WTC11 (cell line): ENCODE data around the gene NPAS1. TPM values are rescaled to one million over a fixed set of nuclear protein-coding genes. Genes with fewer than 3 reads are reported as not detected.

Experiments used
- ATAC-seq: fragments of 200-7000 bp; cut with Tn5 transposase; 2 replicates; pipeline ENCODE4 v1.10.0; 2021; ENCODE audit warnings: mild to moderate bottlenecking, moderate library complexity
- CTCF ChIA-PET: fragments of 300-600 bp; sonication (Branson Sonifier 250); formaldehyde crosslinking; loops from one replicate; lab custom pipeline; 2021; ENCODE audit warnings: antibody characterized with exemption; lab: Charles Lee
- POLR2A ChIA-PET: fragments of 350-600 bp; sonication (Branson Sonifier 250); formaldehyde crosslinking; loops from one replicate; lab custom pipeline; 2021; ENCODE audit warnings: antibody characterized with exemption; lab: Charles Lee
- DNase-seq: peaks from one replicate; pipeline ENCODE4 v3.0.0; 2021; ENCODE audit warnings: low spot score
- H3K27ac Mint-ChIP-seq: 2 replicates; pipeline ENCODE4 v1.8.0; 2021; ENCODE audit warnings: mixed read lengths
- H3K27me3 Mint-ChIP-seq: 2 replicates; pipeline ENCODE4 v1.8.0; 2021; ENCODE audit warnings: low read depth, mild to moderate bottlenecking, moderate library complexity, mixed read lengths
- H3K36me3 Mint-ChIP-seq: 2 replicates; pipeline ENCODE4 v1.8.0; 2021; ENCODE audit warnings: mixed read lengths
- H3K4me1 Mint-ChIP-seq: 2 replicates; pipeline ENCODE4 v1.8.0; 2022; ENCODE audit warnings: mixed read lengths
- H3K4me3 Mint-ChIP-seq: 2 replicates; pipeline ENCODE4 v1.8.0; 2021; ENCODE audit warnings: mild to moderate bottlenecking, moderate library complexity, mixed read lengths
- H3K9me3 Mint-ChIP-seq: 2 replicates; pipeline ENCODE4 v1.8.0; 2021; ENCODE audit warnings: mixed read lengths
- AFF4 ChIP-seq: sonication (generic); formaldehyde crosslinking; IDR thresholded peaks from 2 replicates; pipeline ENCODE4 v1.8.1; 2023; ENCODE audit warnings: mild to moderate bottlenecking, missing genetic modification reagents, borderline replicate concordance
- CREB1 ChIP-seq: sonication (generic); formaldehyde crosslinking; IDR thresholded peaks from 2 replicates; pipeline ENCODE4 v1.8.0; 2023; ENCODE audit warnings: mild to moderate bottlenecking, missing genetic modification reagents
- E2F1 ChIP-seq: sonication (generic); formaldehyde crosslinking; IDR thresholded peaks from 2 replicates; pipeline ENCODE4 v1.8.0; 2022; ENCODE audit warnings: mild to moderate bottlenecking, missing genetic modification reagents
- E2F5 ChIP-seq: sonication (generic); formaldehyde crosslinking; IDR thresholded peaks from 2 replicates; pipeline ENCODE4 v1.8.1; 2022; ENCODE audit warnings: mild to moderate bottlenecking, moderate library complexity, missing genetic modification reagents
- ERG ChIP-seq: fragments of 250-450 bp; sonication (Bioruptor Pico); IDR thresholded peaks from 2 replicates; pipeline ENCODE4 v1.8.0; 2021; ENCODE audit warnings: mild to moderate bottlenecking
- ETV6 ChIP-seq: sonication (generic); formaldehyde crosslinking; IDR thresholded peaks from 2 replicates; pipeline ENCODE4 v1.8.1; 2022; ENCODE audit warnings: mild to moderate bottlenecking, missing genetic modification reagents
- FOXP1 ChIP-seq: sonication (generic); formaldehyde crosslinking; IDR thresholded peaks from 2 replicates; pipeline ENCODE4 v1.8.0; 2022; ENCODE audit warnings: missing genetic modification reagents, mild to moderate bottlenecking, moderate library complexity, borderline replicate concordance
- GABPB1 ChIP-seq: sonication (generic); formaldehyde crosslinking; IDR thresholded peaks from 2 replicates; pipeline ENCODE4 v1.8.1; 2023; ENCODE audit warnings: mild to moderate bottlenecking, missing genetic modification reagents
- HMGA2 ChIP-seq: fragments of 250-450 bp; sonication (Bioruptor Pico); IDR thresholded peaks from 2 replicates; pipeline ENCODE4 v1.4.0; 2021; ENCODE audit warnings: mild to moderate bottlenecking, moderate library complexity
- JAZF1 ChIP-seq: fragments of 250-450 bp; sonication (Bioruptor Pico); IDR thresholded peaks from 2 replicates; pipeline ENCODE4 v1.9.0; 2021; ENCODE audit warnings: moderate library complexity, mild to moderate bottlenecking, inconsistent platforms
- MXD4 ChIP-seq: fragments of 250-450 bp; sonication (Bioruptor Pico); IDR thresholded peaks from 2 replicates; pipeline ENCODE4 v1.8.0; 2021; ENCODE audit warnings: mild to moderate bottlenecking, moderate library complexity, borderline replicate concordance
- OVOL2 ChIP-seq: fragments of 250-450 bp; sonication (Bioruptor Pico); IDR thresholded peaks from 2 replicates; pipeline ENCODE4 v1.9.0; 2021; ENCODE audit warnings: mild to moderate bottlenecking, borderline replicate concordance
- PRDM15 ChIP-seq: sonication (generic); formaldehyde crosslinking; IDR thresholded peaks from 2 replicates; pipeline ENCODE4 v1.8.0; 2022; ENCODE audit warnings: missing genetic modification reagents
- PRRX2 ChIP-seq: fragments of 250-450 bp; sonication (Bioruptor Pico); IDR thresholded peaks from 2 replicates; pipeline ENCODE4 v1.8.0; 2021; ENCODE audit warnings: mild to moderate bottlenecking
- RELA ChIP-seq: sonication (generic); formaldehyde crosslinking; IDR thresholded peaks from 2 replicates; pipeline ENCODE4 v1.8.1; 2022; ENCODE audit warnings: missing genetic modification reagents, mild to moderate bottlenecking, borderline replicate concordance
- SMAD3 ChIP-seq: sonication (generic); formaldehyde crosslinking; IDR thresholded peaks from 2 replicates; pipeline ENCODE4 v1.8.0; 2022; ENCODE audit warnings: missing genetic modification reagents, mild to moderate bottlenecking, borderline replicate concordance
- TCF7 ChIP-seq: sonication (generic); formaldehyde crosslinking; IDR thresholded peaks from 2 replicates; pipeline ENCODE4 v1.8.0; 2022; ENCODE audit warnings: mild to moderate bottlenecking, low read depth, missing genetic modification reagents, moderate library complexity
- USF1 ChIP-seq: sonication (generic); formaldehyde crosslinking; IDR thresholded peaks from 2 replicates; pipeline ENCODE4 v1.8.0; 2022; ENCODE audit warnings: mild to moderate bottlenecking, missing genetic modification reagents
- ZNF317 ChIP-seq: sonication (generic); formaldehyde crosslinking; IDR thresholded peaks from 2 replicates; pipeline ENCODE4 v1.8.1; 2023; ENCODE audit warnings: low read depth, mild to moderate bottlenecking, moderate library complexity, missing genetic modification reagents, borderline replicate concordance
- ZSCAN18 ChIP-seq: fragments of 250-450 bp; sonication (Bioruptor Pico); IDR thresholded peaks from 2 replicates; pipeline ENCODE4 v2.1.2; 2022; ENCODE audit warnings: mild to moderate bottlenecking, moderate library complexity
- total RNA-seq: library from RNA; stranded (reverse); gene quantifications from 3 replicates; pipeline ENCODE4 v1.2.3, GENCODE V29; 2021

NPAS1 gene
- total RNA-seq, 1 experiment from 2014 or later: 6.8 TPM

GRCh38 chr19:46980761-46981160 is 38.9 kb upstream of the NPAS1 start (continued):
- TF ChIP-seq USF1 (CRISPR knock-in tag): no peak
- no peak for TF ChIP-seq FOXP1 (CRISPR knock-in tag)
- TF ChIP-seq SMAD3 (CRISPR knock-in tag): no peak
- TF ChIP-seq PRRX2 (CRISPR knock-in tag): no peak
- TF ChIP-seq MXD4 (CRISPR knock-in tag): no peak
- TF ChIP-seq ERG (CRISPR knock-in tag): no peak
- TF ChIP-seq GABPB1 (CRISPR knock-in tag): no peak
- TF ChIP-seq E2F1 (CRISPR knock-in tag): no peak
- TF ChIP-seq ETV6: no peak

GRCh38 chr19:46981286-46981945 is 38.2 kb upstream of the NPAS1 start:
- ChIA-PET POLR2A (no interaction called here), CTCF (interaction anchor here (0.5 kb wide), 1 partner anchor 213 kb away, joined by 3 read pairs; no protein-coding TSS in a partner anchor)
- H3K36me3 Mint-ChIP-seq: no peaks in the 10 kb centered on the region
- no peak for TF ChIP-seq E2F5 (CRISPR knock-in tag)
- no peak for TF ChIP-seq PRDM15 (CRISPR knock-in tag)
- no peak for TF ChIP-seq OVOL2 (CRISPR knock-in tag)
- no peak for TF ChIP-seq RELA (CRISPR knock-in tag)
- TF ChIP-seq ZSCAN18: no peak
- TF ChIP-seq HMGA2 (CRISPR knock-in tag): no peak
- no peak for TF ChIP-seq ERG (CRISPR knock-in tag)
- no peak for TF ChIP-seq AFF4 (CRISPR knock-in tag)
- no peak for TF ChIP-seq JAZF1 (CRISPR knock-in tag)
- no peak for TF ChIP-seq TCF7 (CRISPR knock-in tag)
- TF ChIP-seq CREB1 (CRISPR knock-in tag): no peak
- no peak for TF ChIP-seq ZNF317
- peaks cover 32% of the 10 kb centered on the region for H3K4me1 Mint-ChIP-seq
- no peaks in the 10 kb centered on the region for H3K9me3 Mint-ChIP-seq
- peak overlapping the region; percentile 46; the same call in 1 of the 2 replicates for H3K27ac Mint-ChIP-seq
- DNase-seq: no peak
- H3K27me3 Mint-ChIP-seq: no peaks in the 10 kb centered on the region
- no peak for ATAC-seq
- H3K4me3 Mint-ChIP-seq: no peak overlapping the region
